Measurements from ENCODE around the gene OSBPL5.
"Not testable (repeated sequence)": the region's sequence is repeated elsewhere in the genome, so short reads cannot be mapped to it uniquely, and the experiment has no call there.

Gene OSBPL5

GRCh38 chr11:3181725-3182461, 16.8 kb upstream of the OSBPL5 start:
- no peak for DNase-seq

GRCh38 chr11:3180869-3181268, 15.8 kb upstream of the OSBPL5 start:
- DNase-seq = no peak

- no peak for DNase-seq
These were observed 13.2 kb upstream of the OSBPL5 start for GRCh38 chr11:3178349-3178748.

- no peak for DNase-seq
These were observed 12.8 kb upstream of the OSBPL5 start for GRCh38 chr11:3177931-3178330.

- no peak for DNase-seq
These were observed 11.4 kb upstream of the OSBPL5 start for GRCh38 chr11:3176487-3176886.

- no peak for DNase-seq
These were observed 10.1 kb upstream of the OSBPL5 start for GRCh38 chr11:3175194-3175593.

GRCh38 chr11:3174387-3174786, 9.3 kb upstream of the OSBPL5 start:
- no peak for DNase-seq

- DNase-seq = no peak
These were observed 8.7 kb upstream of the OSBPL5 start for GRCh38 chr11:3173795-3174194.

GRCh38 chr11:3171931-3172560, 6.9 kb upstream of the OSBPL5 start:
- DNase-seq = no peak

GRCh38 chr11:3170756-3171650, 5.9 kb upstream of the OSBPL5 start:
- no peak for DNase-seq

GRCh38 chr11:3170044-3170755, 5.1 kb upstream of the OSBPL5 start:
- DNase-seq = no peak

GRCh38 chr11:3169255-3170043, 4.3 kb upstream of the OSBPL5 start:
- DNase-seq = no peak

GRCh38 chr11:3168742-3169254, 3.7 kb upstream of the OSBPL5 start:
- not testable (repeated sequence) for DNase-seq

GRCh38 chr11:3167143-3168119, 2.3 kb upstream of the OSBPL5 start:
- DNase-seq = no peak

- DNase-seq = no peak
These were observed 1.4 kb upstream of the OSBPL5 start for GRCh38 chr11:3166268-3167142.

GRCh38 chr11:3165916-3166267, 782 bp upstream of the OSBPL5 start:
- DNase-seq = no peak

GRCh38 chr11:3164552-3165151, 458 bp downstream of the OSBPL5 start:
- no peak for DNase-seq

- no peak for DNase-seq
These were observed 965 bp downstream of the OSBPL5 start for GRCh38 chr11:3164138-3164551.

Measured in midbrain (tissue), 1 donor.